ENCODE measurements around the gene WDR93.

Gene WDR93

GRCh38 chr15:89654847-89655805 is 35.5 kb upstream of the WDR93 start, which contains the start of gene KIF7 (continued):
- TF ChIP-seq GLIS1 (tag by site-specific recombination; IDR thresholded peaks at IDR 0.05) (no peak), ZNF223 (tag by site-specific recombination; IDR thresholded peaks at IDR 0.05) (peak; percentile 37; the same call in 1 of the 2 replicates), ZNF324 (tag by site-specific recombination; IDR thresholded peaks at IDR 0.05) (peak; percentile 70; the same call in 1 of the 2 replicates), ZSCAN4 (tag by site-specific recombination; IDR thresholded peaks at IDR 0.05) (no peak), ZNF560 (tag by site-specific recombination; IDR thresholded peaks at IDR 0.05; ENCODE audit: borderline replicate concordance) (no peak), ZNF585B (tag by site-specific recombination; IDR thresholded peaks at IDR 0.05) (no peak; the same call in 1 of the 2 replicates), ZBTB8A (tag by site-specific recombination; IDR thresholded peaks at IDR 0.05) (no peak), ZNF658 (tag by site-specific recombination; IDR thresholded peaks at IDR 0.05) (no peak), ZNF626 (tag by site-specific recombination; IDR thresholded peaks at IDR 0.05) (no peak), HOXA7 (CRISPR knock-in tag; IDR thresholded peaks at IDR 0.05; ENCODE audit: borderline replicate concordance) (no peak), ZNF335 (tag by site-specific recombination; conservative IDR thresholded peaks at IDR 0.05) (peak; percentile 88), ZNF701 (tag by site-specific recombination; IDR thresholded peaks at IDR 0.05) (no peak), ZBTB20 (tag by site-specific recombination; IDR thresholded peaks at IDR 0.05) (peak; percentile 92), GLIS2 (tag by site-specific recombination; IDR thresholded peaks at IDR 0.05) (peak; percentile 74), ZNF280C (tag by site-specific recombination; IDR thresholded peaks at IDR 0.05) (no peak), ZBTB11 (tag by site-specific recombination; conservative IDR thresholded peaks at IDR 0.05; ENCODE audit: low read depth) (no peak)
- TF ChIP-seq, protein P1, sequence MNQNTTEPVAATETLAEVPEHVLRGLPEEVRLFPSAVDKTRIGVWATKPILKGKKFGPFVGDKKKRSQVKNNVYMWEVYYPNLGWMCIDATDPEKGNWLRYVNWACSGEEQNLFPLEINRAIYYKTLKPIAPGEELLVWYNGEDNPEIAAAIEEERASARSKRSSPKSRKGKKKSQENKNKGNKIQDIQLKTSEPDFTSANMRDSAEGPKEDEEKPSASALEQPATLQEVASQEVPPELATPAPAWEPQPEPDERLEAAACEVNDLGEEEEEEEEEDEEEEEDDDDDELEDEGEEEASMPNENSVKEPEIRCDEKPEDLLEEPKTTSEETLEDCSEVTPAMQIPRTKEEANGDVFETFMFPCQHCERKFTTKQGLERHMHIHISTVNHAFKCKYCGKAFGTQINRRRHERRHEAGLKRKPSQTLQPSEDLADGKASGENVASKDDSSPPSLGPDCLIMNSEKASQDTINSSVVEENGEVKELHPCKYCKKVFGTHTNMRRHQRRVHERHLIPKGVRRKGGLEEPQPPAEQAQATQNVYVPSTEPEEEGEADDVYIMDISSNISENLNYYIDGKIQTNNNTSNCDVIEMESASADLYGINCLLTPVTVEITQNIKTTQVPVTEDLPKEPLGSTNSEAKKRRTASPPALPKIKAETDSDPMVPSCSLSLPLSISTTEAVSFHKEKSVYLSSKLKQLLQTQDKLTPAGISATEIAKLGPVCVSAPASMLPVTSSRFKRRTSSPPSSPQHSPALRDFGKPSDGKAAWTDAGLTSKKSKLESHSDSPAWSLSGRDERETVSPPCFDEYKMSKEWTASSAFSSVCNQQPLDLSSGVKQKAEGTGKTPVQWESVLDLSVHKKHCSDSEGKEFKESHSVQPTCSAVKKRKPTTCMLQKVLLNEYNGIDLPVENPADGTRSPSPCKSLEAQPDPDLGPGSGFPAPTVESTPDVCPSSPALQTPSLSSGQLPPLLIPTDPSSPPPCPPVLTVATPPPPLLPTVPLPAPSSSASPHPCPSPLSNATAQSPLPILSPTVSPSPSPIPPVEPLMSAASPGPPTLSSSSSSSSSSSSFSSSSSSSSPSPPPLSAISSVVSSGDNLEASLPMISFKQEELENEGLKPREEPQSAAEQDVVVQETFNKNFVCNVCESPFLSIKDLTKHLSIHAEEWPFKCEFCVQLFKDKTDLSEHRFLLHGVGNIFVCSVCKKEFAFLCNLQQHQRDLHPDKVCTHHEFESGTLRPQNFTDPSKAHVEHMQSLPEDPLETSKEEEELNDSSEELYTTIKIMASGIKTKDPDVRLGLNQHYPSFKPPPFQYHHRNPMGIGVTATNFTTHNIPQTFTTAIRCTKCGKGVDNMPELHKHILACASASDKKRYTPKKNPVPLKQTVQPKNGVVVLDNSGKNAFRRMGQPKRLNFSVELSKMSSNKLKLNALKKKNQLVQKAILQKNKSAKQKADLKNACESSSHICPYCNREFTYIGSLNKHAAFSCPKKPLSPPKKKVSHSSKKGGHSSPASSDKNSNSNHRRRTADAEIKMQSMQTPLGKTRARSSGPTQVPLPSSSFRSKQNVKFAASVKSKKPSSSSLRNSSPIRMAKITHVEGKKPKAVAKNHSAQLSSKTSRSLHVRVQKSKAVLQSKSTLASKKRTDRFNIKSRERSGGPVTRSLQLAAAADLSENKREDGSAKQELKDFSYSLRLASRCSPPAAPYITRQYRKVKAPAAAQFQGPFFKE (tag by site-specific recombination; IDR thresholded peaks at IDR 0.05; ENCODE audit: borderline replicate concordance): no peak
- TF ChIP-seq, protein P2, sequence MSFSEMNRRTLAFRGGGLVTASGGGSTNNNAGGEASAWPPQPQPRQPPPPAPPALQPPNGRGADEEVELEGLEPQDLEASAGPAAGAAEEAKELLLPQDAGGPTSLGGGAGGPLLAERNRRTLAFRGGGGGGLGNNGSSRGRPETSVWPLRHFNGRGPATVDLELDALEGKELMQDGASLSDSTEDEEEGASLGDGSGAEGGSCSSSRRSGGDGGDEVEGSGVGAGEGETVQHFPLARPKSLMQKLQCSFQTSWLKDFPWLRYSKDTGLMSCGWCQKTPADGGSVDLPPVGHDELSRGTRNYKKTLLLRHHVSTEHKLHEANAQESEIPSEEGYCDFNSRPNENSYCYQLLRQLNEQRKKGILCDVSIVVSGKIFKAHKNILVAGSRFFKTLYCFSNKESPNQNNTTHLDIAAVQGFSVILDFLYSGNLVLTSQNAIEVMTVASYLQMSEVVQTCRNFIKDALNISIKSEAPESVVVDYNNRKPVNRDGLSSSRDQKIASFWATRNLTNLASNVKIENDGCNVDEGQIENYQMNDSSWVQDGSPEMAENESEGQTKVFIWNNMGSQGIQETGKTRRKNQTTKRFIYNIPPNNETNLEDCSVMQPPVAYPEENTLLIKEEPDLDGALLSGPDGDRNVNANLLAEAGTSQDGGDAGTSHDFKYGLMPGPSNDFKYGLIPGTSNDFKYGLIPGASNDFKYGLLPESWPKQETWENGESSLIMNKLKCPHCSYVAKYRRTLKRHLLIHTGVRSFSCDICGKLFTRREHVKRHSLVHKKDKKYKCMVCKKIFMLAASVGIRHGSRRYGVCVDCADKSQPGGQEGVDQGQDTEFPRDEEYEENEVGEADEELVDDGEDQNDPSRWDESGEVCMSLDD (tag by site-specific recombination; IDR thresholded peaks at IDR 0.05): no peak
- TF ChIP-seq, protein P3, sequence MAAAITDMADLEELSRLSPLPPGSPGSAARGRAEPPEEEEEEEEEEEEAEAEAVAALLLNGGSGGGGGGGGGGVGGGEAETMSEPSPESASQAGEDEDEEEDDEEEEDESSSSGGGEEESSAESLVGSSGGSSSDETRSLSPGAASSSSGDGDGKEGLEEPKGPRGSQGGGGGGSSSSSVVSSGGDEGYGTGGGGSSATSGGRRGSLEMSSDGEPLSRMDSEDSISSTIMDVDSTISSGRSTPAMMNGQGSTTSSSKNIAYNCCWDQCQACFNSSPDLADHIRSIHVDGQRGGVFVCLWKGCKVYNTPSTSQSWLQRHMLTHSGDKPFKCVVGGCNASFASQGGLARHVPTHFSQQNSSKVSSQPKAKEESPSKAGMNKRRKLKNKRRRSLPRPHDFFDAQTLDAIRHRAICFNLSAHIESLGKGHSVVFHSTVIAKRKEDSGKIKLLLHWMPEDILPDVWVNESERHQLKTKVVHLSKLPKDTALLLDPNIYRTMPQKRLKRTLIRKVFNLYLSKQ (tag by site-specific recombination; IDR thresholded peaks at IDR 0.05; ENCODE audit: borderline replicate concordance): no peak
